GM15510 (cell line): ENCODE data around the gene CHI3L2.

Experiments used
- POLR2A ChIP-seq: IDR thresholded peaks from 3 replicates; pipeline ENCODE4 v1.6.1; 2011; ENCODE audit warnings: borderline replicate concordance; ENCODE audit not compliant: insufficient read length; ENCODE audit errors: extremely low read depth

CHI3L2 gene

DNA sequence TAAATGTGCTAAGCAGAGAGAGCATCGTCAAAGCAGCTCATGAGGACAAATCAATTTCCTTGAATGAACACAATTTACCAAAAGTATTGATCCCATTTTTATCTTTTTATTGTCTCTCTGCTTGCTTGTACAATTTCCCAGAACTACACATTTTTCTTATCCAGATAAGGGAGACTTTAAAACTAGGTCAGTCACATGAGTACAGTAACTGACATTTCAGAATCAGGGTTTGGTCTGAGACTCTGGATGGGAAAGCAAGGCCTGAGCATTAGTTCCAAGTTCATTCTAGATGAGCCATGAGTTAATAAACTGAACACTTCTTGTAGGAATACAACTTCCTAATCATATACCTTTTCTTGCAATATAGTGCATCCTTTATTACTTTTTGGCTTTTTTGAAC lies 15.6 kb upstream of the CHI3L2 start:
- no peak for TF ChIP-seq POLR2A

DNA sequence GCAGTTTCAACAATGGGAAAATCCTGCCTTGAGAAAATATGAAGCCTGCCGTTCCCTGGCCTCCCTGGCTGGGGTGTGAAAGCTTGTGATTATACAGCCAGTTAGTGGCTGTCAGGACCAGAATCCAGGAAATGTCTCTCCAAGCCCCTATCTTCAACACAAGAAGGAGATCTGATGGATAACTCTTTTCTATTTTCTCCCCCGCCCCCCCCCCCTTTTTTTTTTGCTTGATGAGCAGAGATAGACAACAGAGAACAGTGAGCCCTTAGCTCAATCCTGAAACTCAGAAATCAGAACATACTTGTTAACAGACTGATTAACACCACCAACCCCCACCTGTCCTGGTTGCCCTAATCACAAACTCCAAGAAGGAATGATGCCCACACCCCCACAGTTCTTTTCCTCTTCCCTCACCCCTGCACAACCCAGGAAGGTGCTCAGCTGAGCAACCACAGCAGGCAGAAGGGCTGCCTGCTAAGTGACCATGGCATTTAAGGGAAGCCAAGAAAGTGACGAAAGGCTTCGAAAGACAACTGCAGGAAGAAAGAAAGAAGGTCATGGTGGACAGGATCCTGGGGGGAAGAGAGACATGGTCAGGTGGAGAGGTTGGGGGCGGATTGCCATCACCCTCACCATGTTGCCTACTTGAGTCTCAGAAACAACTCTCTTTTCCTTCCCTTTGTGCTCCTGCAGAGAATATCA lies 14.7 kb upstream of the CHI3L2 start:
- TF ChIP-seq POLR2A, result no peak

DNA sequence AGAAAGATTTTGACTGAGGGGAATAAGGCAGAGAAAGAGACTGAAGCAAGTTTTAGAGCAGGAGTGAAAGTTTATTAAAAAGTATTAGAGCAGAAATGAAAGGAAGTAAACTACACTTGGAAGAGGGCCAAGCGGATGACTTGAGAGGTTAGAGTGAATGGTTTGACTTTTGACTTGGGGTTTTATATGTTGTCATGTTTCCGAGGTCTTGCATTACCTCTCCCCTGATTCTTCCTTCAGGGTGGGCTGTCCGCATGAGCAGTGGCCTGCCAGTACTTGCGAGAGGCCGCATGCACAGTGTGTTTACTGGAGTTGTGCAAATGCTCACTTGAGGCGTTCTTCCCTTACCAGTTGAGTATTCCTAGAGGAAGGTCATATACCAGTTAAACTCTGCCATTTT lies 14.1 kb upstream of the CHI3L2 start:
- no peak for TF ChIP-seq POLR2A

DNA sequence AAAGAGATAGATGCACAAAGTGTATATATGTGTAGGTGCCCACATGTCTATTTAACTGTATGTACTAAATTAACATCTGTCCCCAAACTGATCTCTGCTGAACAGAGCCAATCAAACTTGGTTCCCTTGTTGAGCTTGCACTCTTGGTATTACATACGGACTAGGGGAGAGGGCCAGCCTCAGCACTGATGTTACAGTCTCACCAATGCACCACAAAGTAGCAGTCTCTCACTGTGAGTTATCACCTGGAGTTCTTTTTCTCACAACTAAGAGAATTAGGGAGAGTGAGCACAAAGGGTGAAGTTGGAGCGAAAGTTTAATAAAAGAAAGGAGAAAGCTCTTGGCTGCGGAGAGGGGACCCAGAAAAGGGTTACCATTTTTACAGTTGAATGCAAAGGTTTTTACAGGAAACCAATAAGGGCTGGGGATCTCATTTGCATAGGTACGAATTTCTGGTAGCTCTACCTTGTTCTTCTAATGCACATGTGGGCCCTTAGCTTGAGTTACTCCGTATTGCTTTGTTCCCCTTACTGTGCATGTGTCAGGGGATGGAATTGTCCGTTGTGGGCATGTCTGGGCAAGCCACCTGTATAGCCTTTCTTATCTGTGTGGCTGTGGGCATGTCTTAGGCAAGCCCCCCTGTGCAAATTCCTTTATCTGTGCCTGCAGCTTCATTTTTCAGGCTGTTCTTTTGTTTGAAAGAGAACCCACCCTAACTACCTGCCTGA lies 13.3 kb upstream of the CHI3L2 start:
- peak; percentile 48 for TF ChIP-seq POLR2A

DNA sequence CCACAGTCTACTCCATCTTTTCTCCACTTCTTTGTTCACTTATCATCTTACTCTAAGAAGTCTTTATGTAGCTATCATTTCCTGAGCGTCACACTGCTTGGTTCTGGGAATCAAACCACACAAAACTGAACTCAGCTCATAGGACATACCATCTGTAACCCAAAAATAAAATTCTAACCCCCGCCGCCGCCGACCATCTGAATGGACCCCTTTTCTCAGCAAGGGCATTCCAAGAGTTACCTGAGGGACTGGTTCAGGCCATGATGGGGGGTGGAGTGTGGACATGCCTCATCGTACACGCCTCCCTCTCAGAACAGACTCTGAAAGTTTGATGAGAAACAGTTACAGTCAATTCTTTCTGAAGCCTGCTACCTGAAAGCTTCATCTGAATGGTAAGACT lies 12.6 kb upstream of the CHI3L2 start:
- peak; percentile 39 for TF ChIP-seq POLR2A

DNA sequence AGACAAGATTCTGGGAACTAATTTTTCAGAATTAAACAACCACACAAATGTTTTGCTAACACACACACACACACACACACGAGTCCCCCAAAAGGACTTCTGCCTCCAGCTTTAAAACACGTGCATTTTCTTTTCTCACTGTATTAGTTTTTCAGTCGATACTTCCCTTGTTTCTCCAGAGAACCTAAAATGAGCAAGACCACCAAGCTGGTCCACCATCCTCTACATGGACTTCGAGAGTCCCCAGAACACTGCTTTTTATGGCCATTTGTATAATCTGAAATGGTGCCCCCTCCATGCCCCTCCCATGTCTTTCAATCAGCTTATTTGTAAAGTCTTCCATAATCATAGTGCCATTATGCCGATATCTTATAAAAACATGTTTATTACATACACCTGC lies 10.8 kb upstream of the CHI3L2 start:
- no peak for TF ChIP-seq POLR2A

DNA sequence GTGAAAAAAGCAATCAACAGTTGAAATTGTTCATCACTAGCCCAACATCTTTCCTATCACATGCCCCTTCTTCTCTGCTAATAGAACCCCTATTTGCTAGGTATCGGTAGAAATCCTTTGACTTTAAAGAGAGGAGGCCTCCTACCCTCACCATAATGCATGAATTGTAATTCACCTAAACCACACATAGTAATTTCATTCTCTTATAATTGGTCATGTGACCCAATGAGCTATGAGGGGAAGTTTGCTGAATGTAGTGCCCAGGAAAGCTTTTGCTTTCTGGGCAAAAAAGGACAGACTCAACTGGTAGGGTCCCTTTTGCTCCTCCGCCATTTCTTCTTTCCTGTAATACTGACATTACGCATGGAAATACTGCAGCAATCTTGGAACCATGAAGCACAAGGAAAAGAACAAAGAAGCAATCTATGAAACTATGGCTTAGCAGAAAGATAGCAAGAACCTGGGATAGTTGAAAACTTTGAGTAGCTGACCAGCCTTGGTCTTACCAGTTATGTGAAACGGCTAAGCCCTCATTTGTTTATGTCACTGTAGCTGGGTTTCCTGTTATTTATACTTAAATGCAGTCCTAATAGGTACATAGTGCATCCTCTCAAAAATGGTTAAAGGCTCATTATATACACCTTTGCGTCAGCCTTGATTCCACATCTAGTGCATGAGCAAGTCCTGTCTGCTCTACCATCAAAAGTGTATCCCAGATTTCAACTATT lies 10.2 kb upstream of the CHI3L2 start:
- TF ChIP-seq POLR2A, result no peak

DNA sequence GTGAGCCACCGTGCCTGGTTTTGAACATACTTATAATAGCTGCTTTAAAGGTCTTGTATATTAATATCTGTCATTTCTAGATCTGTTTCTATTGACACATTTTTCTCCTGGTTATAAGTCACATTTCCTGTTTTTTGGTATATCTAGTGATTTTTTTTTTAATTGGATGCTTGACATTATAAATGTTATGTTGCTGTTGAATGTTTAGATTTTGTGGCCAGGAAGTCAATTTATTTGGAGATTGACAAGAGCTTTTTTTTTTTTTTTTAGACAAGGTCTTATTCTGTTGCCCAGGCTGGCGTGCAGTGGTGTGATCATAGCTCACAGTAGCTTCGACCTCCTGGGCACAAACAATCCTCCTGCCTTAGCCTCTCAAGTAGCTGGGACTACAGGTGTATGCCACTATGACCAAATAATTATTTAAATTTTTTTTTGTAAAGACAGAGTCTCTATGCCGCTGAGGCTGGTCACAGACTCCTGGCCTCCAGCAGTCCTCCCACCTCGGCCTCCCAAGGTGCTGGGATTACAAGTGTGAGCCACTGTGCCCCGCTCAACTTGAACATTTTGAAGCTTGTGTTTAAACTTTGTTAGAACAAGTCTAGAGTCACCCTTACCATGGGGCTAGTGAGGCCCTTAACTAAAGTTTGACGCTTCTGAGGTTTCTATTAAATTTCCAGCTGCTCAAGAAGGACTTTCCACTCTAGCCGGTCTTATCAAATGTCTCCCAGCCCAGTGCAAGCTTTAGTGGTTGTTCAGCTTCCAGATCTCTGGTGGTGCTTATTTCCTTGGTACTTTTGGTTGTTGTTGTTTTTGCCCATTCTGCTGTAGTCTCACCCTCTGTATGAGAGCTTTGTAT lies 8.6 kb upstream of the CHI3L2 start:
- no peak for TF ChIP-seq POLR2A

DNA sequence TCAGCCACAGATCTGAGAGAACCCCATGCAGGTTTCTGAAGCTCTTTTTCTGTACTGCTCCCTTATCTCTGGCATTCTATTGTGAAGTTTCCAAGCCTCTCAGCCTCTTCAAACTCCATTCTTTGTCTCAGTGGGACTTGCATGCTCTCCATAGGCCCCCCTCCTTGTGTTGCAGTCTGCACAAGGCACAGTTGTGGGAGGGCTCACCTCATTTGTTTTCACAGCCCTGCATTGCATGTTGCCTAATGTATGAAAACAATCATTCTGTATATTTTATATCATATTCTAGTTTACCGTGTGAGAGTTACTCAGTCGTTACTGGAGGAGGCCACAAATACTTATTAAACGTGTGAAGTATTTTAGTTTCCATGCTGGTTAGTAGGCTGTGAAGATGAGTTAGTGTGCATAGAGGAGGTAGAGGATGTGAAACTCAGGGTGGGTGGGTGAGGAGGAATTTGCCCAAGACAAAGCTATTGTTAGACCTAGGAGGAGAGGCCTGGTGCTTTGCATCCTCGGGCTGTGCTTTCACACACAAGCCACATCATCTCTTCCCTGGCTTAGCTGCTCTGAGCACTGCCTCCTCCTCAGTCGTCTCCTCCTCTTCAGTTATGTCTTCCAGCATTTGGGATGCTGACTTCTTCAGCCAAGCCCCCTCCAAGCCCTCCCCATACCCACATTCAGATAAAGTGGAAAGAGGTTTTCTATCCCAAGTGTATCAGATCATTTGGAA lies 7.8 kb upstream of the CHI3L2 start:
- TF ChIP-seq POLR2A, result peak; percentile 42

DNA sequence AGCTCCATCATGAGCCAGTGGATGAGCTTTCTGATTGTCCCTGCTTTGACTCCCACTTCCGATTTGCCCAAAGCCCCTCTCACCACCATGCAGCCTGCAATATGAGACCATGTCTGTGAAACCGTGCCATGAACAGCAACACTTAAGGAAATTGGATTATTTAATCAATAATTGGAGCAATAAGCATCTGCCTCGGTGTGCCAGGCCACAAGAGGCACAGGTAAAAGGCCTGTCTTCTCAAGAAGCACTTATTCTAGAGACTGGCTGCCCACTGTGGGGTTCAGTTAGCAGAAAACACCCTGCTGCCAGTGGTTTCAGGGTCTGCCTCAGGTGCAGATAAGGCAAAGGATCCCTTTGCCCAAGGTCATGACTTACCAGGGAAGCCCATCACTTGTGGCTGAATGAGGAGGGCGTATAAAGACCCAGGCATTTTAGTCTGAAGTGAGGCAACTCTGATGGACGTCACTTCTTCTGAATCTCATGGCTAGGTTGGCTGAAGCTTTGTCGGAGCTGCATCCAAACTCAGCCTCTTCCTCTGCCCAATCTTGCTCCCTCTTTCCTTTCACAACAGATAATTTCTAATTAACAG lies 7.1 kb upstream of the CHI3L2 start:
- TF ChIP-seq POLR2A, result no peak

DNA sequence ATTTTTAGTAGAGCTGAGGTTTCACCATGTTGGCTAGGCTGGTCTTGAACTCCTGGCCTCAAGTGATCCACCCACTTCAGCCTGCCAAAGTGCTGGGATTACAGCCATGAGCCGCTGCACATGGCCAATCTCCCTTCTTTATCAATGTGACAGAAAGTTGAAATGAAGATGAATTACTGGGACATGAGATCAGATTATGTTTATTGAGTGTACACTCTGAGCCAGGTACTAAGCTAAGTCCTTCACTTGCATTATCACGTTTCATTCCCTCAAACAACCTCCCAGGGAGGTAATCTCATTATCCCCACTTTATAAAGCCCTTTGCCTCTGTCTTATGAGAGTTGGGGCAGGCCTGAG lies 6.3 kb upstream of the CHI3L2 start:
- no peak for TF ChIP-seq POLR2A

DNA sequence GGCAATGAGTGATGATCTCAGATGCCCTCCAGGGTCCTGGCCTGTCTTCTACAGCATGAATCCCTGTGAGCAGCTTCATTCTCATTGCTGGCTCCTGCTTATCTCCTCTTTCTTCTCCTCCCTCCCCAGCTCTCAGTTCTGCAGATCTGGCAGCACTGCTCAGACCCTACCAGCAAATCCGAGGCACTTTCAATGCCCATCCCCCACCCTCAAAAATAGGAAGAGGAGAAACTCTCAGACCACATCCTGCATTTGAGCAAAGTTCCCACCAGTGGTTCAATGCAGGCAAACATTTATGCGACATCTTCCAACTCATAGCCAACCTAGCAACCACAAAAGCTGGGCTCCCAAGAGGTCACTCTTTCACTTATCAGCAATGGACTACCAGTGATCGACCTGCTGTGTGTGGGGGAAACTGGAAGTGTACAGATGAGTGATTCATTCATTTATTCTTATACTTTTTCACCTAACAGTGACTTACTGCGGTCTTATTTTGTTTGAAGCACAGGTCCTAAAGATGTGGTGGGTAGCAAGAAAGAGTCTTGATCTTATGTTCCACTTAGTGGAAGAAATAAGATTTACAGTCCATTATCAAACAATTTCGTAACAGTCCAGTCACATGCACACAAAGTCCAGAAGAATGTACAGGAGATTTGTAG lies 5.8 kb upstream of the CHI3L2 start:
- TF ChIP-seq POLR2A, result peak; percentile 30
